HG03460 (cell line): ENCODE results near the gene LANCL3.
"Not testable (repeated sequence)": the region's sequence is repeated elsewhere in the genome, so short reads cannot be mapped to it uniquely, and the experiment has no call there.

Experiments
- ATAC-seq: cut with Tn5 transposase; IDR thresholded peaks from one replicate; pipeline ENCODE4 v1.9.1; 2021; ENCODE audit not compliant: unreplicated experiment

Gene LANCL3

DNA sequence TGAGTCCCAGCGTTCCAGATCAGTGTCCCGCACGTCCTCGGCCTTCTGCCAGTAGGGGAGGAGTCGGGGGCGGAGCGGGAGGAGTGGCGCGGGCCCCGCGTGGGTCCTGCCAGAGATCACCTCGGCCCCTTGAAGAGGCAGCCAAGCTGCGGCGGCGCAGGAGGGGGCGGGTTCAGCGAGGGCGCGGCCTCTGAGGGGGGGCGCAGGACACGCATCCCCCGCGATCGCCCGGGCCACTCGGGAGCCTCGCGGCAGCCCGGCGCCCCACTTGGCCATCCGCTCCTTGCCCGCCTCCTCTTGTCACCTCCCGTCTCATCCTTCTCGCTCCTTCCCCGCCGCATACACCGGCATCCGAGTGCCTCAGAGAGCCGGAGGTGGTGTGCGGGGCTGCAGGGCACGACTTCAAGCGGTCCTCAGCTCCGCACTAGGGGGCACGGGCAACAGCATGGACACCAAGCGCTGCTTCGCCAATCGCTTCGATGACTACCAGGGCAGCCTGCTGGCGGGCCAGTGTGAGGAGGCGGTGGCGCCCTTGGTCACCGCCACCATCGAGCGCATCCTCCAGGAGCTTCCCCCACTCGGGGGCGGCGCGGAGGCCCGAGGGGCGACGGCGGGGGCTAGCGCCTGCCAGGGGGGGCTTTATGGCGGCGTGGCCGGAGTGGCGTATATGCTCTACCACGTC is at the start of gene LANCL3:
Gene LANCL3, plus strand, starts transcription at position 236 of the 682 bp plus-strand sequence. Its CDS starts 210 bp downstream, at position 446.
- ATAC-seq, result not testable (repeated sequence)

DNA sequence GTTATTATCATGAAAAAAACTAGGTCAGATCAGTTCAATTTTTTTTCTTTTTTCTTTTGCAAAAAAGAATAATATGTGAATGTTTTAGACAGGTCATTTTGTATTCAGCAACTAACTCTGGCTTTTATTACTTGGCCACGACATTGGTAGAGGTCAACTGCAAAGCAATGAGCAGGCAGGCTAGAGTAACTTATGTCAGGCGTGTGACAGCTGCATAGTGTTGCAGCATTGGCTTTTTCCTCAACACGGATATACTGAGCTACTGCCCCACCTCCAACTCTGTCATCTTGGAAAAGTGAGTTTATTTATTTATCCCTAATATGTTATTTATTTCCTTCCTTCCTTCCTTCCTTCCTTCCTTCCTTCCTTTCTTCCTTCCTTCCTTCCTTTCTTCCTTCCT is 47.8 kb upstream of the LANCL3 start:
- not testable (repeated sequence) for ATAC-seq

DNA sequence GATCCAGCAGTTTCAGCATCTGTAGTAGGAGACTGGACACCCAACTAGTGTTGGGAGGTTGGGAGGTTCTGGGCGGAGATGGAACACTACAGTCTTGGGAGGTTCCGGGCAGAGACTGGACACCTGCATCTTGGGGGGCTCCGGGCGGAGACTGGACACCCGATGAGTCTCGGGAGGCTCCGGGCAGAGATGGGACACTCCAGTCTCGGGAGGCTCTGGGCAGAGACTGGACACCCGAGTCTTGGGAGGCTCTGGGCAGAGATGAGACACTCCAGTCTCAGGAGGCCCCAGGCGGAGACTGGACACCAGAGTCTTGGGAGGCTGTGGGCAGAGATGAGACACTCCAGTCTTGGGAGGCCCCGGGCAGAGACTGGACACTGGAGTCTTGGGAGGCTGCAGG is 29.5 kb upstream of the LANCL3 start:
- no peak for ATAC-seq

DNA sequence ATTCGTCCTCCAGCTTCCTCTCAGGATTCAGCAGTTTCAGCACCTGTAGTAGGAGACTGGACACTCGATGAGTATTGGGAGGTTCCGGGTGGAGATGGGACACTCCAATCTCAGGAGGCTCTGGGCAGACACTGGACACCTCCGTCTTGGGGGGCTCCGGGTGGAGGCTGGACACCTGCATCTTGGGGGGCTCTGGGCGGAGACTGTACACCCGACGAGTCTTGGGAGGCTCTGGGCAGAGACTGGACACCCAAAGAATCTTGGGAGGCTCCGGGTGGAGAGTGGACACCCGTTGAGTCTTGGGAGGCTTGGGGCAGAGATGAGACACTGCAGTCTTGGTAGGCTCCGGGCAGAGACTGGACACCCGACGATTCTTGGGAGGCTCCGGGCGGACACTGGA is 28.7 kb upstream of the LANCL3 start:
- no peak for ATAC-seq

DNA sequence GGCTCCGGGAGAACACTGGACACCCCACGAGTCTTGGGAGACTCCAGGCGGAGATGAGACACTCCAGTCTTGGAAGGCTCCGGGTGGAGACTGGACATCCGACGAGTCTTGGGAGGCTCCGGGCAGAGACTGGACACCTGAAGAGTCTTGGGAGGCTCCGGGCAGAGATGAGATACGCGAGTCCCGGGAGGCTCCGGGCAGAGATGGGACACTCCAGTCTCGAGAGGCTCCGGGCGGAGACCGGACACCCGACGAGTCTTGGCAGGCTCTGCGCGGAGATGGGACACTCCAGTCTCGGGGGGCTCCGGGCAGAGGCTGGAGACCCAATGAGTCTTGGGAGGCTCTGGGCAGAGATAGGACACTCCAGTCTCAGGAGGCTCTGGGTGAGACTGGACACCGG is 28.1 kb upstream of the LANCL3 start:
- ATAC-seq, result no peak

DNA sequence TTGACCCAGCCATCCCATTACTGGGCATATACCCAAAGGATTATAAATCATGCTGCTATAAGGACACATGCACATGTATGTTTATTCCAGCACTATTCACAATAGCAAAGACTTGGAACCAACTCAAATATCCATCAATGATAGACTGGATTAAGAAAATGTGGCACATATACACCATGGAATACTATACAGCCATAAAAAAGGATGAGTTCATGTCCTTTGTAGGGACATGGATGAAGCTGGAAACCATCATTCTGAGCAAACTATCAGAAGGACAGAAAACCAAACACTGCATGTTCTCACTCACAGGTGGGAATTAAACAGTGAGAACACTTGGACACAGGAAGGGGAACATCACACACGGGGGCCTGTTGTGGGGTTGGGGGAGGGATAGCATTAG is 26.9 kb upstream of the LANCL3 start:
- ATAC-seq, result not testable (repeated sequence)

DNA sequence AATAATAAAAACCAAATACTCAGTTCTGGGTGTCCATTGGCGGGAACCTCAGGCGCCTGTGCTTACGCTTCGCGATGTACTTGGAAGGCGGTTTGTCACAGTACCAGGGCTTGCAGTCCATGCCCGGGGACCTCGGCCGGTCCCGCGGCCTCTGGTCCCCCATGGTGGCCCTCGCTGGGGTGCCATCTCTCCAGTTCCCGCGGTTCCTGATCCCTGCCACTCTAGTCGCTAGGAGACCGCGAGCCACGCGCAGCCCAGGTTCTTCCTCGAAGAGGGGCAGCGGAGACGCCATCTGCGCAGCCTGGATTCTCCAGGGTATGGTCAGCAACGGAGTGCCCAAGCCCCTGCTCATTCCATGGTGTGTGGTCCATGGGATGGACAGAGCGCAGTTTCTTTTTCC is 26.4 kb upstream of the LANCL3 start:
- no peak for ATAC-seq

DNA sequence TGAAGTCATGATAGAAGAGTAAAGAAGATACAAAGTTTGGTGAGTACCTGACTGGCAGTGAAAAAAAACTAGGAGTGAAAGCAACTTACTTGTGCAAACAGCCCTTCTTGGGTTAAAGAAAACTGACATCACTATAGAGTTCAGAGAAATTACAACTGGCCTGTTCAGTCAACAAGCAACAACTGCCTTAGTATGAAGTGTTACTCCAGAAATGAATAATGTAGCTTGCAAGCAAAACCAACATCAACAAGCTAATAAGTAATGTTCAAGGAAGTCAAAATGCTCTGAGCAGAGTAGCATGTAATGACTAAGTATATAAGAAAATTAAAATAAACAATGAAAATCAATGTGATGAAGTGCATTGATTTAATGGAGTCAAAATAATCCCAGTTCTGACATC is 21.8 kb upstream of the LANCL3 start:
- not testable (repeated sequence) for ATAC-seq

DNA sequence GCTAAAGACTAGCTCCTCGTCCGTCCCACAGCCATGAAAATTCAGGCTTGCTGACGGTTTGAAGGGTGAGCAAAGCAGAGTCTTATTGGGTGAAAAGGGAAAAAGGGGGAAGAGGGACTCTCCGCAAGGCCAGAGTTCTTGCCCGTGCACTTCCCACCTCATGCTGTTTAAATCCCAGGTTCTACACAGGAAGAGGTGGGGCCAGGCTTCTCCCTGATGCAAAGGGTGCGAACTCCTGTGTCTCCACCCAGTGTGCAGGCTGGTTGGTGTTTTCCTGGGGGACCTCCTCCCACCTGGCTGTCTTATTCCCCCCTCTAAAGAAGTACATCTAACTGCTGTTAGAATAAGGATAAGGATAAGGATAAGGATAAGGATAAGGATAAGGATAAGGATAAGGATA is 18.0 kb upstream of the LANCL3 start:
- ATAC-seq, result no peak

DNA sequence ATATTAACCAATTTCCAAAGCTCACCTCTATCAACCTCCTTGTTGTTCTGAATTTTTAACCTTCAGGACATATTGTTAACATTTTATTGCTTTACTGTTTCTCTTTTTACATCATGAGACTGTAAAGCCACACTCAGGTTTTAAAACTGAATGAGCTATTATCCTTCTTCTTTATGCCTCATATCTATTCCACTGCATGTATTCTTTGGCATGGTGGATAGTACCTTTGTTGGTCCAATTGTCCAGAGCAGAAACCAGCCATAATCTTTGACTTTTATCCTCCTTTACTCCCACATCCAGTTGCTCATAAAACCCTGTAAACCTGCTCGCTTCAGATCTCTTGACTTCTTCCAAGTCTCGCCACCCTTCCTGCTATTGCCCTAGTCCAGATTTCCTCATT is 6.2 kb upstream of the LANCL3 start:
- not testable (repeated sequence) for ATAC-seq

DNA sequence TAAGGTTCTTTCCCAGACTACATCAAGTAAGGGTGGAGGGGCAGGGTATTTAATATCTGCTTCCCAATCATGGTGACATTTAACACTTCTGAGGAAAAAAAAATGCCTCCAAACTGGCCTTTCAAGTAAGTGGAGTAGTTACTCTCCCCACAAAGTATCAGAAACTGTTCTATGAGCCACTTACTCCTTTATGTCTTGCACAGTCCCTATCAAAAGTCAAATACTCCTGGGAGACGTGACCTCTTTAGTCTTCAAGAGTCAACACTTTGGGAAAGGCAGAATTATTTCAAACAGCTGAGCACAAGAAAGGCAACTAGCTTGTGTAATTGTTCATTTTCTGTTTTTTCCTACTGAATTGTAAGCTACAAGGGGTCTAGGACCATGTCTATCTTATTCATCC is 1.1 kb upstream of the LANCL3 start:
- not testable (repeated sequence) for ATAC-seq

DNA sequence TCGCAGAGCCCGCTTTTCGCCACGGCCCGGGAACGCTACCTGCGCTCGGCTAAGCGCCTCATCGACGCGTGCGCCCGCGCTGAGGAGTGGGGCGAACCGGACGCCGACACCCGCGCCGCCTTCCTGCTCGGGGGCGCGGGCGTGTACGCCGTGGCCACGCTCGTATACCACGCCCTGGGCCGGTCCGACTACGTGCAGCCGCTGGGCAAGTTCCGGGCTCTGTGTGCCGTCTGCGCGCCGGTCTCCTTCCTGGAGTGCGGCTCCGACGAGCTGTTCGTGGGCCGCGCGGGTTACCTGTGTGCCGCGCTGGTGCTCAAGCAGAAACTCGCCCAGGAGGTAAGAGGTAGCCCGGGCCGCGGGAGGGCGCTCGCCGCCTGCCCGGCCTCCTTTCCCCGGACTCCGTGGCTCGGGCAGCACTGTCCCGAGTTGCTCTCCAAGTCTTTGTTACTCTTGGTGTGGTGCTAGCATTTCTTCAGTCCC is 687 bp downstream of the LANCL3 start:
- not testable (repeated sequence) for ATAC-seq

DNA sequence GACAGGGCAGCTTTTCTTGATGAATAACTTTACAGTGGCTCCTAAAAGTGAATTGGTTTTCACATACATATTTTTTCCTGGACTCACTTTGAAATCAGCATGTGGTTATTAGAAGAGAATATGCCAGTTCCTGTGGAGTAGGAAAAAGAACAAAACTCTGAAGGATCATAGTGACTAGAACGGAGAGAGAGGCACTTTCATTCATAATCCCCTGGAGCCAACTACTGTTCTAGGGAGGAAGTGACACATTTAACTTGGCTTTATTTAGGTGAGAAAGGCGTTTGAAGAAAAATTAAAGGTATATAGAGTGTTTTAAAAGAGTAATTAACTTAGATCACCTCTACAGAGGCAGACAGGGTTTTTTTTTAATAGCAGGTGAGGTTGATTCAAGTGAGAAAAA is 1.7 kb downstream of the LANCL3 start:
- not testable (repeated sequence) for ATAC-seq

DNA sequence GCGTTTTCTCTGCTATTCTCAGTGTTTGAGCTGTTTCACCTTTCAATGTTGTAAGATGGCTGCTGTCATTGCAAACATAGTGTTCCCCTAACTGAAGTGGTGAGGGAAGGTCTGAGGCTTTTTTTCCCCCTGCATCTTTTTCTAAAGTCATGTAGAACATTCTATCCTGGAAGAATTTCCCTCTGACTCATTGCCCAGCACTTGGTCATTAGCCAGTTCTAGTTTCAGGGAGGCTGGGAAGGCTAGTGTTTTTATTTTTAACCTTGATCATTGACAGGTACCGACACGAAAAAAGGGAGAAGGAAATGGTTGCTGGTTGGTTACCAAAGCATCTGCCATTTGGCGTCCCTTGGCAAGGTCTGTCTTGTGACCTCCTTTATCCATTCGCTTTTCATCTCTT is 6.6 kb downstream of the LANCL3 start:
- ATAC-seq, result no peak

DNA sequence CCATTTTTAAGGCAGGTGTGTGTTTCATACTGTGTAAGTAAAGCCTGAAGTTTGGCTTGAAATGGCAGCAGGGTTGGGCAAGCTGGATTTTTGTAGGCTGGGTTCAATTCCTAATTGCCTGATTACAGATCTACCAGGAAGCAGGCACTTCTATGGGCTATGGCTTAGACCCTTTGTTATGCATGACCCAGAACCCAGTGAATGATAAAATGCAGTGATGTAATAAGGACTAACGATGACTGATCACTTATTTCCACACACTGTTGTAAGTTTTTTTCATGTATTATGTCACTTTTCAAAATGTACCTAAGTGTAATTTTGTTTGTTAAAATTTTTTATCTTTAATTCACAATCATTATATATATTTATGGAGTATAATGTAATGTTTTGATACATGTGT is 8.6 kb downstream of the LANCL3 start:
- no peak for ATAC-seq

DNA sequence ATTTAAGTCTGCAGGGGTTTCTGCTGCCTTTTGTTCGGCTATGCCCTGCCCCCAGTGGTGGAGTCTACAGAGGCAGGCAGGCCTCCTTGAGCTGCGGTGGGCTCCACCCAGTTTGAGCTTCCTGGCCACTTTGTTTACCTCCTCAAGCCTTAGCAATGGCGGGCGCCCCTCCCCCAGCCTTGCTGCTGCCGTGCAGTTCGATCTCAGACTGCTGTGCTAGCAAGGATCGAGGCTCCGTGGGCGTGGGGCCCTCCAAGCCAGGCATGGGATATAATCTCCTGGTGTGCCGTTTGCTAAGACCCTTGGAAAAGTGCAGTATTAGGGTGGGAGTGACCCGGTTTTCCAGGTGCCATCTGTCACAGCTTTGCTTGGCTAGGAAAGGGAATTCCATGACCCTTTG is 15.9 kb downstream of the LANCL3 start:
- ATAC-seq, result not testable (repeated sequence)

DNA sequence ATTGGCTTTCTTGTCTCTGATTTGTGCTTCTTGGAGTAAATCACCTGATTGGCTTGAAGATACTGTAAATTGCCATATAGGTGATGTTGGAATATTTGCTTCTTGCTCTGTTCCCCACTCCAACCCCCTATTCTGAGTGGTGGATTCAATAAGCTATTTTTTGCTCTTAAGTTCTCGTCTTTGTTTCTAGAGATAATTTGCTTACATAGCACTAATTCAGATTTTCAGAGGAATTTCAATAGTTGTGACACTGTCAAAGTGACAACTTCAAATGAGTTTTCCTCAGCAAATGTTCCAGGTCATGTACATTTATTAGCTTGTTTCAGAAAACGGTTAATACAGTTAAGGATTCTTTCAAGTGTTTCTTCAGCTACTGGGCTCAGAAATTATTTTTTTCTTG is 18.6 kb downstream of the LANCL3 start:
- ATAC-seq, result no peak

DNA sequence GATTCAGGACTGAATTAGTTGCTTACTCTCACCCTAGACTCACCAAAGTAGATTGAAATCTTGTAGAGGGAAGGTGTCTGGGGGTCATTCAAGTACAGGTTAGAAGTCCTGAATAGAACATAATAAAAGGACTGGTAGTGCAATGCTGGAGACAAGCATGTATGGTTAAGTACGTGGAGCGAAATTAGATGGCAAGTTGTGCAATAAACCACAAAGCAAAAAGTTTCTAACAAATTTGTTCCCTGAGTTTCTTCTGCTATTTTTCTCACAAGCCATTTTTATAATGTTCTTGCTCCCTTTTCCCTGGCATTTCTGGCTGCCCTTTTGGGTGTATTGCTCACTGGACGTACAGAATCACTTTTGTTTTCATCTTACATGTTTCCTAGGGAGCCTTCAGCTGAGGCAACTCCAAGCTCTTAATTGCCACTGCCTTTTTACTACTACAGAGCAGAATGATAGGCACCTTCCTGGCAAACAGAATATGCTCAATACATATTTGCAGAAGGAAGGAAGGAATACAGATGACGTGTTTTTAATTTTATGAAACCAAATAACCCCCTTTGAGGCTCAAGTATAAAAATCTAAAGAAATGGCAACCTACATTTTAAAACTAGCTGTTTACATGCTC is 23.4 kb downstream of the LANCL3 start:
- ATAC-seq, result no peak

DNA sequence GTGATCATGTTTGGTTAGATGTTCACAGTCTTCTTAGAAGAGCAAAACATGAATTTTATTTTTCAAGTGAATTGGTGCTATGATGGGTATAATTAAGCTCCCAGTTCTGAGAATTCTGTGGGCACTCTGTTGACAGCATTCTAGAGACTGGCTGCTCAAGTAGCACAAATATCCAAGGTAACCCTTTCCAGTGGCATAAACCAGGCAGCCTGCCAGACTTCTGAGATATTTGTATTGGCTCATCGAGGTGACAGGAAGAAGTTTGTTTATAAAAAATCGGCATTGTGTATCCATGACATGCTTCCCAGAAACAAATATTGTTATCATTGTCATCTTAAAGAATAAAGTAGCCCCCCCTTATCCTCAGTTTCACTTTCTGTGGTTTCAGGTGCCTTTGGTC is 28.3 kb downstream of the LANCL3 start:
- ATAC-seq, result no peak

DNA sequence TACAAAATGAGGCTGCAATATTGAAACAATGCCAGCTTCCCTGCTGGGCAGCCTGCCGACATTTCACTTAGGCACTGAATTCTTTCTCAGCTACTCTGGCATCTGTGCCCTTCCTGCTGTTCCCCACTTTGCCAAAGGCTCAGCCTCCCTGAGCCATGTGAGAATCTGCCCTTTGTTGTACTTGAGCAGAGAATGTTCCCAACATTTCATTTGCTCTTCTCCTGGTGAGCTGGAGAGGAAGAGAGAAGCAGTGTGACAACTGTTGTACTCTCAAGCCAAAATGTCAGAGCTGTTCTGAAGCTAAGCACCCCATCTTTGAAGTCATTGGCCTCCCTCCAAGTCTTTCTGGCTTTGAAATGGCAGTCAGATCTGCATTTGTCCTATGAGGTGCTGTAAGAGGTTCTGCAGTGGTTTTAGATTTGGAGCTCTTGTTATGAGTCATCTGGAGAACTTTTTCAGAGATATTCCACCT is 32.5 kb downstream of the LANCL3 start:
- no peak for ATAC-seq

DNA sequence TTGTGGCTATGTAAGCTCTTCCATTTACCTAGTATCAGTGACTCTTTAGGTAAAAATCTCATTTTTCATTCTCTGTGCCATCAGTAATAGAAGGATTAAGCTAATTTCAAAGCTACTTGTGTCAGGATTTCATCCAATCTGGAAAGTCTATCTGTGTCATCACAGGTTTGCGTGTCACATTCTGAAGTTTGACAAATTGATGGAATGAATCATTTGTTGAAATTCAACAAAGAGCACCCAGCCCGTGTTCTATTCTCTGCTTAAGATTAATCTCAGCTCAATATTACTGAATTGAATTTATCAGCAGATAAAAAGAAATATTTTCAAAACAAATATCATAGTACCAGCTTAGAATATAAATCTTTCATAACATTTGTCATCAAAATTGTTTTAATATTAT is 35.8 kb downstream of the LANCL3 start:
- no peak for ATAC-seq

DNA sequence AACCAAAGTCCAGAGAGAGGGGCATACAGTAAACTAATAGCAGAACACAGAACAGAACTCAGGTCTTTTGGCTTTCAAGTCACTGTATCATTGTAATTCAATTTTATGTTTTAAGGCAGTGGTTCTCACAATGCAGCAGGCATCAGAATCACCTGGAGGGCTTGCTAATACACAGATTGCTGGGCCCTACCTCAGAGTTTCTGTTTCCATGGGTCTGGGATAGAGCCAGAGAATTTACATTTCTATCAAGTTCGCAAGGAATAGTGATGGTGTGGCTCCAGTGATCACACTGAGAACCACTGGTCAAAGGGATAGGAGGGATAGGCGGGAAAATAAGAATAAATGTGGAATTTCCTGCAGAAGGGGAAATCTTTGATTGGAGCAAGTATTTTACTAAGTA is 36.7 kb downstream of the LANCL3 start:
- ATAC-seq, result no peak

DNA sequence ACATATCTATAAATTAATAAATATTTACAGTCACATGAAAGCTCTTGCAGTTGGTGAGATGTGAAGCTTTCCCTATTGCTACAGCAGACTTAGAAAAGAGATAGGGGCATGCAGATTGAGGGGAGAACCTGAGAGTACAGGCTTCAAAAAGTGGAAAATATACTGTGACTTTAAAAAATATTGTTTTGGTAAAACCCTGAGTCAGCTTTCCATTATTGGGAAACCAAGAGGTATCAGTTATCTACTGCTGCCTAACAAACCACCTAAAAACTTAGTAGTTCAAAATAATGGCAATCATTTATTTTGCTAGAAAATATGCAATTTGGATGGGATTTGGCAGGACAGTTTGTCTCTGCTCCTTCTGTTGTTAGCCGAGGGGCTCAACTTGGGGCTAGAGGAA is 38.3 kb downstream of the LANCL3 start:
- no peak for ATAC-seq
